HG03280 (cell line): Measurements from ENCODE around the gene CXCL10.
"Not testable (repeated sequence)": the region's sequence is repeated elsewhere in the genome, so short reads cannot be mapped to it uniquely, and the experiment has no call there.

ENCODE experiments used
- ATAC-seq: cut with Tn5 transposase; IDR thresholded peaks from one replicate; pipeline ENCODE4 v1.9.1; 2021; ENCODE audit warnings: mild to moderate bottlenecking, moderate library complexity; ENCODE audit not compliant: unreplicated experiment

Gene CXCL10

GRCh38 chr4:76029300-76029699, 6.0 kb upstream of the CXCL10 start:
- no peak for ATAC-seq

- no peak for ATAC-seq
Observed at GRCh38 chr4:76028350-76028765, 5.1 kb upstream of the CXCL10 start.

- no peak for ATAC-seq
Observed at GRCh38 chr4:76024065-76024464, 768 bp upstream of the CXCL10 start.

DNA sequence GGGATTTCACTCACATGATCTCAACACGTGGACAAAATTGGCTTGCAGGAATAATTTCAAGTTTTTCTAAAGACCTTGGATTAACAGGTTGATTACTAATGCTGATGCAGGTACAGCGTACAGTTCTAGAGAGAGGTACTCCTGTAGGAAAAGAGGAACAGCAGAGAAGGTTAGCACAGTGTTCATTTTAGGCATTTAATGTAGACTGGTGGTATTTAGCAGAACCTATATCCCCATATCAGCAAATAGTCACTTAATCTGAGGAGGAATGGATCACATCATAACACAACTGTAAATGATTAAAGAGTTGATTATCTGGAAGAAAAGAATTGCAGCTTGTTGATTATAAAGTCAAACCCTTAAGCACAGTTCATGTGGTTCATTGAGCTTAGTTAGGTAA, 620 bp downstream of the CXCL10 start:
- ATAC-seq = no peak

GRCh38 chr4:76022031-76022430, 1.3 kb downstream of the CXCL10 start:
- ATAC-seq = no peak

DNA sequence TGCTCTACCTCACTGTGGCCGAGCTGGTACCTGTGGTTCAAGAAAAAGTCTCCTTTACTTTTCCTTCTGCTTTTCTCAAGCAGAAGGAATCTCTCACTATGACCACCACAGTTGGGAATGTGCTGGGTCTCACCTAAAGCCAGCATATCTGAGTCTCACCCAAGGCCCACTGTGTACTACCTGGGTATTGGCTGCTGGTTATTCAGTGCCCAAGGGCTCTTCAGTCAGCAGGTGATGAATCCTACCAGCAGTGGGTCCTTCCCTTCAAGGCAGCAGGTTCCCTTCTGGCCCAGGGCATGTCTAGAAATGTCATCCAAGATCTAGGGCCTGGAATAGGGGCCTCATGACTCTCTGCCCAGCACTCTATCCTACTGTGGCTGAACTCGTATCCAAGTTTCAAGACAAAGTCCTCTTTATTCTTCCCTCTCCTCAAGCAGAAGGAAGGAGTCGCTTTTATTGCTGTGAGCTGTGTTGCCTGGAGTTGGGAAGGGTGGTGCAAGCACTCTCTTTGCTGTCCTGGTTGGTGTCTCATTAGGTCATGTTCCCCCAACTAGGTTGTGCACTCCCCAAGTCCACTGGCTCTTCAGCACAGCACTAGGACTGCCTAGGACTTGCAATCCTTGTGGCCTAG, 6.1 kb downstream of the CXCL10 start:
- ATAC-seq = no peak

DNA sequence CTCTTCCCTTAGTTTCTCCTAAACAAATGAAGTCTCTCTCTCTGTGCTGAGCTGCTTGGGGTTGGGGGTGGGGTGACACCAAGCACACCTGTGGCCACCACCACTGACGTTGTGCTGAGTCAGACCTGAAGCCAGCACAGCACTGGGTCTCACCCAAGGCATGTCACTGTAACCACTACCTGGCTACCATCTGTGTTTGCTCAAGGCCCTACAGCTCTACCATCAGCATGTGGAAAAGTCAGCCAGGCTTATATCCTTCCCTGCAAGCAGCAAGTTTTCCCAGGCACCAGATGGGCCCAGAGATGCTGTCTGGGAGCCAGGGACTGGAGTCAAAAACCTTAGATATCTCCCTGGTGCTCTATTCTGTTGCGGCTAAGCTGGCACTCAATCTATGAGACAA, 6.9 kb downstream of the CXCL10 start:
- peak; percentile 74 for ATAC-seq

DNA sequence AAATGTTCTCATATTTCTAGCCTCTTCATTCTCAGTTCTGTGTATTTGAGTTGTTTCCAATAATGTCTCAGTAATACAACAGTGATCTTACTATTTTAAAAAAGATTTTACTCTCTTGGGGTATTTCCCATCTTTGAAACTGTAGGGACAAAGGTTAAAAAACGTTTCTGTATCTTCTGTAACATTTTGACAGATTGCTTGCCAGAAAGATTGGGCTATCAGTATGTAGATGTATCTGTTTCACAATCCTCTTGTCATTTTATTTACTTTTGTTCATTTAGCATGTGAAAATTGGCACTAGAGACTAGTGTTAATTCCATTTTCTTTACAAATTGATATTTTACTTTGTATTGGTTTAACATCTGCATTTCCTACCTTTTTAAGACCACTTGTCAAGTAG, 9.8 kb downstream of the CXCL10 start:
- no peak for ATAC-seq

DNA sequence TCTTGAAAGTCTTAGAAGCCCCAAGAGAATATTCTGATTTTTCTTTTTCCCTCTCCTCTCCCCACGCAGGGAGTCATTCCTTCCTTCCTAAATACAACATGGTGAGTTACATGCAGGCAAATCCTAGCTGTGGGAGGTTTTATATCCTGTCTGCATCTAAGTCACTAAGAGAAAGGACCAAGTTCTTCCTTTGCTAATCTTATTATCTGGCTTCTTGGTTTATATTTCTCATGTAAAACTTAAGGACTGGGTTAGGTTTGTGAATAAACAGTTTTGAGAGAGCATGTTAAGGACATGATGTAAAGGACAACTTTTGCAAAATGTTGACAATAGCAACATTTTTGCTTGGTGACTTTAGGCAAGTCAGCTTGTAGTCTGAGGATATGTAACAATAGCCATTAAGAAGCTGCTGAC, 10.9 kb downstream of the CXCL10 start:
- ATAC-seq = no peak

- ATAC-seq = peak; percentile 63
Observed at GRCh38 chr4:76011700-76012387, 11.5 kb downstream of the CXCL10 start.

DNA sequence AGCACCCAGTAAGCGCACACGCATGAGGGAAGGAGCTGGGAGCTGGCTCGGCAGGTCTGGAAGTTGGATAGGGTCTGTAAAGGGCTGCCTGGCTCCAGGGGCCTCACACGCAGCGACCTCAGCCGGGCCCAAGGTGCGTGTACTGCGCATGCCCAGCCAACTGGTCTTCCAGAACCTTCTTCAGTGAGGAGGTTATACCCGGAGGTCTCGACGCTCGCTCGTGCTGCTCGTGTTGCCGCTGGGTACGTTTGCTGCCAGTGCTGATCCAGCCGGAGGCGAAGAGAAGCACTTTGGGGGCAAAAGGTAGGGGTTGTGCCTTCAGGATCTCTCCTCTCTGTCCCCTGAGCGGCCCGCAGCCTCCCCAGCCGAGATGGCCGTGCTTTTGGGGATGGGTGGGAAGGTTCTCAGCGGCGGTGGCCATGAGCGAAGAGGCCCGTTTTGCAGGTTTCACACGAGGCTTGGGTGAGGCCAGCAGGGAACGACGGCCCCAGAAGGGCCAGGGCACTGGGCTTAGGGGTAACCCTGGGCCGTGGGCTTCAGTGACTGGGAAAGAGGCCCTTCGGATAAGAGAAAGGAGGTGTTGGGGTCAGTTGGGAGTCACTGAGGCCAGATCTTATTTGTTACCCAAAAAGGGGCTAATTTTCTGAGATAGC, 12.2 kb downstream of the CXCL10 start:
- ATAC-seq = no peak

DNA sequence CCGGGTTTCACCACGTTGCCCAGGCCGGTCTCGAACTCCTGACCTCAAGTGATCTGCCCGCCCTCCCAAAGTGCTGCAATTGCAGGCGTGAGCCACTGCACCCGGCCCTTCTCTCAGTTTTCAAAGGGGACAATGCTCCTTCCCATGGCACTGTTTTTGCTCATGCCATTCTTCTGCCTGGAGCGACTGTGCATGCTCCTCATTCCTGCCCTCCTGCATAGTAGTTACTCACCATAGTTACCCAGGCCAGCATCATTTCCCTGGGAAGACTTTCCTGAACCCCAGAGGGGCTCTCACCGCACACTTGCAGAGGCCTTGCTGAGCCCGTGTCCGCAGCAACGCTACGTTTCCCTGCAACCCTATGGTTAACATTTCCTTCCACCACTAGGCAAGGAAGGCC, 12.7 kb downstream of the CXCL10 start:
- no peak for ATAC-seq

GRCh38 chr4:76009311-76009710, 14.0 kb downstream of the CXCL10 start:
- no peak for ATAC-seq

- no peak for ATAC-seq
Observed at GRCh38 chr4:76007089-76007862, 16.0 kb downstream of the CXCL10 start, which contains the start of gene CXCL9. CXCL9 (minus strand) TSS chr4:76007509; CDS start chr4:76007449, 60 bp downstream.

GRCh38 chr4:76003620-76004019, 19.7 kb downstream of the CXCL10 start:
- no peak for ATAC-seq

- no peak for ATAC-seq
Observed at GRCh38 chr4:76003035-76003434, 20.3 kb downstream of the CXCL10 start.

DNA sequence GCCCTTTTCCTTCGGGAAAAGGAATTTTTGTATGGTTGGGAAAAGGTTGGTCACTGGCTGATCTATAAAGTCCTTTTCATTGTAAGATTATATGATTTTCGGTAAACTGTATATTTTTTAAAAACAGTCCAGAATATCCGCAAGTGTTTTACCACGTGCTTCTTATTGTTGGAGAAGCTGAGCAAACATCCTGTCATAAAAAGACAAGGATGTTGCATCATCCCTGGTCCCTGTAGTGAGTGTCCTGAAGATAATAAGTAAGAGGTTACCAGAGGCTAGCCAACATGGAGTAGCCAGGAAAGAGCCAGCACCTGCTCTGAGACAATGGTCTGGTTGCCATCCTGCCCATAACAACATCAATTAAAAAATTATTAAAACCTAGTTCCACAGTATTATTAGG, 21.1 kb downstream of the CXCL10 start:
- ATAC-seq = no peak

- ATAC-seq = no peak
Observed at GRCh38 chr4:76001700-76002099, 21.6 kb downstream of the CXCL10 start.

GRCh38 chr4:76000279-76000678, 23.0 kb downstream of the CXCL10 start:
- no peak for ATAC-seq

DNA sequence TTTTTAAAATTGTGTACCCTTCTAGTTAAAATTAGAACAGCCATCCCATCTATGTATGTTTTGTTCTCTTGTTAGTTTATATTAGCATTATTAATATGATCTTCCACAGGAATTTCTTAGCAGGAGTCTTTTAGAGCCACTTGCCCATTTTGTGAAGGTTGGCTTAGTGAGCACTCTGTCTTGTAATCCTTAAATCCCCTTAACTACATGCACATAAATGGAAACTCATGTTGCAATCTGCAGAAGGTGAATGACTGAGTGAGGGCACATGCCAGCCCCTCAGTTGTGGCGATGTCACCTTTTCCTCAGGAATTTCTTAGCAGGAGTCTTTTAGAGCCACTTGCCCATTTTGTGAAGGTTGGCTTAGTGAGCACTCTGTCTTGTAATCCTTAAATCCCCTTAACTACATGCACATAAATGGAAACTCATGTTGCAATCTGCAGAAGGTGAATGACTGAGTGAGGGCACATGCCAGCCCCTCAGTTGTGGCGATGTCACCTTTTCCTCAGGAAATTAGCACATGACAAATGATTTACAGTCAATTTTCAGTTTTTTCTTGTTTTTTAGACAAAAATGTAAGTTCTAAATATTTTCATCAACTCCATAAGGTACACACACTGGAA, 24.7 kb downstream of the CXCL10 start:
- not testable (repeated sequence) for ATAC-seq

DNA sequence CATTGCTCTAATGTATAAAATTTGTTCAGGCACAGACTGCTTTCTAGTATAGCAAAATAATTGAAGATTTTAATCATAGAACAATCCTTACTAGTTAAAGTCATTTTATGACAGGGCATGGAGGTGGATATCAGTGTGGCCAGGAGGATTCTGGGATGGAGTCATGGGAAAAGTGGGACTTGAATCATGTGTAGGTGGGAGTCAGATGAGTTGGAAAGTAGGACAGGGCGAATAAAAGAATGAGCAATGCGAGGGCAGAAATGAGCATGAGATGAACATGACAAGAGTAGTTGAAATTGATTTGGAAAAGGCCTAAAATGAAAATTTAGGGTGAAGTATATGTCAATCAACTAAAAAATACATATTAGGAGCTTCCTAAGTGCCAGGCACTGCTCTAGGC, 25.4 kb downstream of the CXCL10 start:
- no peak for ATAC-seq
